GM12874 (cell line): ENCODE data around the gene ANGPTL4.

Experiments used
- CTCF ChIP-seq: IDR thresholded peaks from 2 replicates; pipeline ENCODE4 v1.5.1; 2011; ENCODE audit warnings: low read depth, mild to moderate bottlenecking, control low read depth, low read length, moderate library complexity; ENCODE audit not compliant: insufficient read depth

Gene ANGPTL4

DNA sequence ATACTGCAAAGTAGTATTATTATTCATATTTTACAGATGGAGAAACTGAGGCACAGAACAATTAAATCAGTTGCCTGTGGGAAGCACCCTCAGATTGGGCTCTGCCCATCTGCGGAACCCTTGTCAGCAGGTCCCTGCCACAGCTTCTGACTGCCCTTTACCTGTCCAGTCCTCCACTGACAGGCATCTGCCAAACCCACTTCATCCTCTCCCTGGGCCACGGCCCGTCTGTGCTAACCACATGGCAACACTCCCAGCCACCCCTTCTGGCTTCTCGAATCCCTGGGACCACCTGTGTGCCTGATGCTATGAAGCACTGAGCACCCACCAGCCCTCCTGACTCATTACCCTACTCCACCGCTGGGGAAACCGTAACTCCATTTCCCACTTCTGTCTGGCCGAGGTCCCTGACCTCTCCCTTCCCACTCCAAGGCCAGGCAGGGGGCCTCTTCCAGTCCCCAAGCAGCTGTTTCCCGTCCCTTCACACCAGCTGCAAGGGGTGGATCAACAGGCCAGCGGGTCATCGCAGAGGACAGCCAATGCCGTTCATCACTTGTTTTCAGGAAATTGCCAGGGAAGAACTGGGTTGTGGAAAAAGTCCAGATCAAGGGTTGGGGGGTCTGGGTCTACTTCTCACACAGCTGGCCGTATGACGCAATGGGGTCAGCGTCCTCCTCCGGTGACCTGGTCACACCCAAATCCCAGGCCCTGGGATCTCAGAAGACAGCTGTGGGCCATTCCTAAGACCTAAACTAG is 23.4 kb upstream of the ANGPTL4 start:
- no peak for TF ChIP-seq CTCF

DNA sequence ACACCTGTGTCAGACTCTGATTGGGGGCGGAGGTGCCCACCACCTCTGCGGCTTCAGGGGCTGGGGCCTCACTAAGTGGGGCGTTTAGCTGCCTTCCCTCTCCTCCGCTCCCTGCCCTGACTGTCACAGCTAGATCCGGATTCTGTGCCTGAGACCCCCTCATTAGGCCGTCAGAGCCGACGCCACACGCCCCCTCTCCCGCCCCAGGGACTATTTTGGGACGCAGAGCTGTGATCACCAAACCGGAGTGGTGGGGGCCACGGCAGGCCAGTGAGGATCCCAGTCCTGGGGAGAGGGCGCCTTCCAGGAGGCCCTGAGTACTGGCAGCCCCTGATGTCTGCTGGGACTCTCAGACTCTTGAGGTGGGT is 21.7 kb upstream of the ANGPTL4 start:
- TF ChIP-seq CTCF = no peak

GRCh38 chr19:8342684-8343482 is 21.1 kb upstream of the ANGPTL4 start, which contains the start of gene KANK3:
Gene KANK3 (minus strand): TSS chr19:8343262. CDS start chr19:8337828, 5,434 bp downstream.
- no peak for TF ChIP-seq CTCF

- no peak for TF ChIP-seq CTCF
These were observed 20.5 kb upstream of the ANGPTL4 start for GRCh38 chr19:8343483-8343844.

DNA sequence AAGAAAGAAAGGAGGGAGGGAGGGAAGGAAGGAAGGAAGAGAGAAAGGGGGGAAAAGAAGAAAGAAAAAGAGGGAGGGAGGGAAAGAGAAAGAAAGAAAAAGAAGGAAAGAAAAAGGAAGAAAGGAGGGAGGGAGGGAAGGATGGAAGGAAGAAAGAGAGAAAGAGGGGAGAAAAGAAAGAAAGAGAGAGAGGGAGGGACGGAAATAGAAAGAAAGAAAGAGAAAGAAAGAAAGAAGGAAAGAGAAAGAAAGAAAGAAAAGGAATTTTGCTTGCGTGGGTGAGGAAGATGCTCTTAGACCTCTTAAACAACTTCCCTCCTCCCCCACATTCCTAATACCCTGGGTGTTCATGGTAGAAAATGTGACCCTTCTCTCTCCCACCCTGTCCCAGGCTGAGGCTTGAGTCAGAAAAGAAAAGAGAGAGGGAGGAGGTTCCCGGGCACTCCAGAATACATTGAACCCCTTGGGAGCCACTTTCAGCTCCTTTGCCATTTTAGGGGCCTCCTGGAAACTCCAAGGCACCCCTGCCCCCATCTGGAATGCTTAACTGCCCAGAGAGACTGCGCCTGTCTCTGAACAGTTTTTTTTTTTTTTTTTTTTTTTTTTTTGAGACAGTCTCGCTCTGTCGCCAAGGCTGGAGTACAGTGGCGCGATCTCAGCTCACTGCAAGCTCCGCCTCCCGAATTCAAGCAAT is 11.7 kb upstream of the ANGPTL4 start:
- no peak for TF ChIP-seq CTCF

GRCh38 chr19:8355631-8356402 is 8.1 kb upstream of the ANGPTL4 start:
- TF ChIP-seq CTCF = no peak
